Measurements from ENCODE around the gene URB1.
"Not testable (repeated sequence)": the region's sequence is repeated elsewhere in the genome, so short reads cannot be mapped to it uniquely, and the experiment has no call there.

The URB1 gene

DNA sequence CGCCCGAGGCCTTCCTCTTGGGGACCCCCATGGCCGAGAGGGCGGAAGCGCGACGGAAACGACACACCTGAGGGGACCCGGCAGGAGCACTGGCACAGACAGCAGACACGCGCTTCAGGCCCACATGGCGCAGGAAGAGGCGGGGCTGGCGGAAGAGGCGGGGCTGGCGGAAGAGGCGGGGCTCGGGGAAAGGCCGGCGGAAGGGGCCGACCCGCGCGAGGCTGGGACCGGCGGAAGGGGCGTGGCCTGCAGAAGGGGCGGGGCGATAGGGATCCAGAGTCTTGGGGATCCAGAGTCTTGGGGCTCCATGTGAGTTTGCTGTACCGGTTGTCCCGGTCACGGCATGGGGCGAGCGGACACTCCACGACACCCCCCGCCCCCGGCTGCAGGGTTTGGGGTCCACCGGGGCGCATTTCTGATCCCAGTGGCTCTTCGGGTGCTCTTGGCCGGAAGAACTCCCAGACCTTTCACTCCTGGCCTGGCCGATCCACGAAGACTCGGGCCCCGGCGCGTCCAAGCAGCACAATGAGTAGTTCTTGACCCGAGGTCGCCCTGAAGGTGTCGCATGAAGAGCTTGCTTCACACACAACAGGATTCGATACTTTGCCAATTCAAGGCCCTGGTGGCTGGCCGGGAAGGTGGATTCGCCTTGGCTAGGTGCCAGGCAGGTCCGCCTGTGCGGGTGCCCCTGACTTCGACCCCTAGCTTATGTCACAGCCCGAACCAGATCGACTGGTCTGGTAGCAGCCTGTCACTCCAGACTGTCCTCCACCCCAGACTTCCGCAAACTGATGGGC lies at the start of gene URB1:
Gene URB1, minus strand, starts transcription at position 133 of the 797 bp plus-strand sequence. Its CDS starts 102 bp downstream, at position 31.
- DNase-seq (ENCODE audit: low read depth): peak; percentile 92

DNA sequence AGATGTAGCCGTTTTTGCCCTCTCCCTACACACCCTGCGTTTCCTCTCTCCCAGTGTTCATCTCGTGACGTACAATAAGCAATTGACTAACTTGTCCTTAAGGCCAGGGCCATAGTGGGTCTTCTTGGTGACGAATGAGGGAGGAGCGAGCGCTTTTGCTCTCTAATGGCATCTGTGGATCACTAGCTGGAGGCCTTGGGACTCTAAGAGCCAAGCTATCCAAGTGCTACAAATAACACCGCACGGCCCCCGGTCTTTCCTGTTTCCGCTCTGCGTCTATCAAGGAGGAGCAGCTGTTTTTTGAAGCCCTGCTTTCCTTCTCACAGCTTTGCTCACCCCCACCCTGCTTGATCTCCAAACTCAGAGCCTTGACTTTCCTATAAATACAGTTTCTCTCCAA lies 44.9 kb upstream of the URB1 start:
- DNase-seq (ENCODE audit: low read depth): no peak

DNA sequence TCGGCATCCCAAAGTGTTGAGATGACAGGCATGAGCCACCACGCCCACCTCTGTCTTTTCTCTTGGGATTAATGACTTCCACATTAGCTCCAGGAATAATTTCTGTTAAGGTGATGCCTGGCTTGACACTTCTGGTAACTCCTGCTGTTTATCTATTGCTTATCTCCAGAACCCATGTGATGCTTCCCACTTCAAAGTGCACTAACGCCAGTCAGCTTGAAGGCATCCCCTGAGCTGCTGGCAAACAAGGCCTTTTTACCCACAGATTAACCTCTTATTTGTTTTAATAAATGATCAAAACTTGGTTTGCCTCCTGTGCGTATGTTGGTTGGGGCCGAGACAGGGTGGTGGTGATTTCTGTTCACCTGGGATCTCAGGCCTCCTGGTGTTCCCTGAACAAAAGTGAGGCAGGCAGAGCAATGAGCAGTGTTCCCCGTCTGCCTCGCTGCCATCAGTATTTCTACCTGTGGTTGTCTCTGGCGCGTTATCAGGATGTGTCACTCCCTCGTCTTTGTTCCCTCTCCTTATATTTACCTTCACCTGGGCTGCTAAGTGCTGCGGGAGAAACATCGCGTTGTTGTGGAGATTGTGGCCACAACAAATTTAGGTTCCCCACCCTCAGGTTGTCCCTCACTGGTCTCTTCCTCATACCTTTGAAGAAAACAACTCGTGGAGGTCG lies 40.3 kb upstream of the URB1 start:
- DNase-seq (ENCODE audit: low read depth): not testable (repeated sequence)

- DNase-seq (ENCODE audit: low read depth): no peak
Measured at GRCh38 chr21:32427958-32428623, 35.3 kb upstream of the URB1 start.

- no peak for DNase-seq (ENCODE audit: low read depth)
Measured at GRCh38 chr21:32426592-32427051, 33.8 kb upstream of the URB1 start.

GRCh38 chr21:32426066-32426465 lies 33.3 kb upstream of the URB1 start:
- DNase-seq (ENCODE audit: low read depth): no peak

DNA sequence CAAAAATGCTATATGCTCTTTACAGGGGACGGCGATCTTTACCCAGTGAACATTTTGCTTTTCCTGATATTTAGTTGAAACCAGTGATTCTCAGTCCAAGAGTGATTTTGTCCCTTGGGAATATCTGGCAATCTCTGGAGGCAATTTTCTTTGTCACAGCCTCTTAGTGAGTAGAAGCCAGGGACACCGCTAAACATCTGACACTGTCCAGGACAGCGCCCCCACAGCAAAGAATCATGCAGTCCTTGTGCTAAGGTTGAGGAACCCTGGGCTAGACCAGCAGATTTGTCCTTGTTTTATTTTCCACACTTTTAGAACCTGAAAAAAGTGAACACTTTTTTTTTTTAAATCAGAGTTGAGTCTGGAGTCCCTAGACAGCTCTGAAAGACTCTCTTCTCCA lies 32.8 kb upstream of the URB1 start:
- DNase-seq (ENCODE audit: low read depth): no peak

- DNase-seq (ENCODE audit: low read depth): no peak
Measured at GRCh38 chr21:32424674-32425073, 31.9 kb upstream of the URB1 start.

GRCh38 chr21:32424191-32424535 lies 31.4 kb upstream of the URB1 start:
- DNase-seq (ENCODE audit: low read depth): no peak

GRCh38 chr21:32423320-32424190 lies 30.7 kb upstream of the URB1 start:
- no peak for DNase-seq (ENCODE audit: low read depth)

- DNase-seq (ENCODE audit: low read depth): no peak
Measured at GRCh38 chr21:32422064-32422463, 29.3 kb upstream of the URB1 start.

- DNase-seq (ENCODE audit: low read depth): no peak
Measured at GRCh38 chr21:32418146-32418545, 25.3 kb upstream of the URB1 start.

GRCh38 chr21:32415451-32416398 lies 22.9 kb upstream of the URB1 start:
- DNase-seq (ENCODE audit: low read depth): no peak

- DNase-seq (ENCODE audit: low read depth): no peak
Measured at GRCh38 chr21:32414579-32415358, 22.0 kb upstream of the URB1 start.

GRCh38 chr21:32413697-32414578 lies 21.1 kb upstream of the URB1 start:
- no peak for DNase-seq (ENCODE audit: low read depth)

- DNase-seq (ENCODE audit: low read depth): no peak
Measured at GRCh38 chr21:32413015-32413504, 20.2 kb upstream of the URB1 start.

GRCh38 chr21:32412162-32413014 lies 19.6 kb upstream of the URB1 start, which contains the start of gene EVA1C:
EVA1C (plus strand) TSS chr21:32412706; CDS start chr21:32412854, 148 bp downstream.
- DNase-seq (ENCODE audit: low read depth): peak; percentile 80
